SU-DHL-6 (cell line): ENCODE results near the gene NNAT.

Source experiments
- EZH2phosphoT487 ChIP-seq: fragments of 200-600 bp; sonication (generic), shearing (Covaris generic); conservative IDR thresholded peaks from 2 replicates; pipeline ENCODE4 v1.6.1; 2018; ENCODE audit warnings: mild to moderate bottlenecking, antibody characterized with exemption, low read length, moderate library complexity, mixed read lengths
- TF ChIP-seq, protein P1 (sequence below): fragments of 200-600 bp; sonication (generic); IDR thresholded peaks from one replicate; pipeline ENCODE4 v1.5.1; 2017; ENCODE audit warnings: antibody characterized with exemption, mild to moderate bottlenecking, low read length, moderate library complexity; ENCODE audit not compliant: insufficient read depth, poor library complexity, severe bottlenecking

DNA sequence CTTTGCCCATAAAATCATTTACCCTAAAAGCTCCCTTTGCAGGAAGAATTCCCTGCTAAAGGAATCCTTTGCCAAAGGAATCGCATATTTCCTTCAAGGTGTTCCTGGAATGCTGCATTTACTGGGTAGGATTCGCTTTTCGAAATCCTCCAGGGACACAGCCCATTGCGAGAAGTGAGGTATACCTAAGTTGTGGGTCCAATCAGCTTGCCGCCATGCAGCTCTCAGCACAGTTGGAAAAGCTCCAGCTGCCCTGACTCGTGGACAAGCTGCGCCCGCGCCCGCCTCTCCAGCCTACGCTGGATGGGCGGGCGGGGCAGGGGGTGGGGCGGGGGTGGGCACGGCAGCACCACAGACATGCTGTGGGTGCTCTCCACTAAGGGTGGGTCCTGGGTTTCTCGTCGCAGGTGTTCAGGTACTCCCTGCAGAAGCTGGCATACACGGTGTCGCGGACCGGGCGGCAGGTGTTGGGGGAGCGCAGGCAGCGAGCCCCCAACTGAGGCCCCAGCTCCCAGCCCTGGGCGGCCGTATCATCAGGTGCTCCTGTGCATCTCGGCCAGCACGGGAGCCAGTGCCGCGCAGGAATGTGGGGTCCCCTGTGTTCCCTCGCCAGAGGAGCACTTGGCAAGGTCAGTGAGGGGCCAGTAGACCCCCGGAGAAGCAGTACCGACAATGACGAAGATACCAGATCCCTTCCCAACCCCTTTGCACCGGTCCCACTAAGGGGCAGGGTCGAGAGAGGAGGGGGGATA is 1.4 kb downstream of the NNAT start:
- TF ChIP-seq, protein P1, sequence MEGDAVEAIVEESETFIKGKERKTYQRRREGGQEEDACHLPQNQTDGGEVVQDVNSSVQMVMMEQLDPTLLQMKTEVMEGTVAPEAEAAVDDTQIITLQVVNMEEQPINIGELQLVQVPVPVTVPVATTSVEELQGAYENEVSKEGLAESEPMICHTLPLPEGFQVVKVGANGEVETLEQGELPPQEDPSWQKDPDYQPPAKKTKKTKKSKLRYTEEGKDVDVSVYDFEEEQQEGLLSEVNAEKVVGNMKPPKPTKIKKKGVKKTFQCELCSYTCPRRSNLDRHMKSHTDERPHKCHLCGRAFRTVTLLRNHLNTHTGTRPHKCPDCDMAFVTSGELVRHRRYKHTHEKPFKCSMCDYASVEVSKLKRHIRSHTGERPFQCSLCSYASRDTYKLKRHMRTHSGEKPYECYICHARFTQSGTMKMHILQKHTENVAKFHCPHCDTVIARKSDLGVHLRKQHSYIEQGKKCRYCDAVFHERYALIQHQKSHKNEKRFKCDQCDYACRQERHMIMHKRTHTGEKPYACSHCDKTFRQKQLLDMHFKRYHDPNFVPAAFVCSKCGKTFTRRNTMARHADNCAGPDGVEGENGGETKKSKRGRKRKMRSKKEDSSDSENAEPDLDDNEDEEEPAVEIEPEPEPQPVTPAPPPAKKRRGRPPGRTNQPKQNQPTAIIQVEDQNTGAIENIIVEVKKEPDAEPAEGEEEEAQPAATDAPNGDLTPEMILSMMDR, result no peak
- no peak for TF ChIP-seq EZH2phosphoT487
